ENCODE data around the gene TMEM267.

The TMEM267 gene

DNA sequence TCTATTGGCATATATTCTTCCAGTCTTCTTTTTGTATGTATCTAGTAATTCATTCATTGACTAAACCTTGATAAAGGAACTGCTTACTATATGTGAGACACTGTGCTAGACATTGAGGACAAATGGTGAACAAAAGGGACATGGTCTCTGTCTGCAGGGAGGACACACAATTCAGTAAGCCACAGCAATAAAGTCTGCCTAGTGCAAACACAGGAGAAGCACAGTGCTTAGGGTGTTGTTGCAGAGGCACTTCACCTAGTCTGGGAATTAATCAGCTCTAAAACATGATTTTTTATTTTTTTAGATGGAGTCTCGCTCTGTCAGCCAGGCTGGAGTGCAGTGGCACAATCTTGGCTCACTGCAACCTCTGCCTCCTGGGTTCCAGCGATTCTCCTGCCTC lies 65.1 kb downstream of the TMEM267 start:
- TF ChIP-seq CTCF (IDR thresholded peaks at IDR 0.05), result no peak
- Histone ChIP-seq H3K27ac (no peak overlapping the region), H3K27me3 (no peaks in the 10 kb centered on the region), H3K36me3 (no peaks in the 10 kb centered on the region), H3K9me3 (no peaks in the 10 kb centered on the region), H3K4me1 (ENCODE audit: control insufficient read depth in 1 of 2, insufficient read depth in 1 of 2, low read depth in 1 of 2, low read length in 1 of 2) (no peaks in the 10 kb centered on the region), H3K4me3 (ENCODE audit: low read depth in 1 of 2, low read length in 1 of 2) (no peak overlapping the region)

DNA sequence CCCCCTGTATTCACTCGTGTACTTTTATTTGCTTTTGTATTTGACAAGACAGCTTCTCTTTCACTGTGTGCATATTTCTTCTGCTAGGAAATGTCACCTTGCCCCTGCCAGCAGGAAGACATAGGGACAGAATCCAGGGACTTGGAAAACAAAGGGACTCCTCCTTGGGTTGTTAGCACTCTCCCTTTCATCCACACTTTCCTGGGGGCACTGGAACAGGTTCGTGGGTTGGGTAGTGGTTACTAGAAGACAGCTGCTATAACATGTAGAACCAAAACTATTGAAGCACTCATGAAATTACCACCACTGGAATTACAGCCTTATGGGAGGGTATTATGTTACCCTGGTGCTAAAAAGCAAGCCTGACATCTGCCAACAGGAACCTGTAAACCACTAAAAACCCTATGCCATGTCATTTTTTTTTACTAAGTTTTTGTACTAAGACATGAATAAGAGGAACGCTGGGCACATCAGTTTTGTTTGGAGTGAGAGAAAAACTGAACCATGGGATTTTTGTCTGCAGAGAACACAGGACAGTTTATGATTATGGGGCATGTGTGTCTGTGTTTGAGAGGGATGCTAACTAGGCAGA lies 66.8 kb downstream of the TMEM267 start:
- Histone ChIP-seq H3K27me3 (no peaks in the 10 kb centered on the region), H3K4me3 (ENCODE audit: low read depth in 1 of 2, low read length in 1 of 2) (no peak overlapping the region), H3K36me3 (no peaks in the 10 kb centered on the region), H3K27ac (no peak overlapping the region), H3K4me1 (ENCODE audit: control insufficient read depth in 1 of 2, insufficient read depth in 1 of 2, low read depth in 1 of 2, low read length in 1 of 2) (no peaks in the 10 kb centered on the region), H3K9me3 (no peaks in the 10 kb centered on the region)
- no peak for TF ChIP-seq CTCF (IDR thresholded peaks at IDR 0.05)

- no peak for TF ChIP-seq CTCF (IDR thresholded peaks at IDR 0.05)
- Histone ChIP-seq H3K27ac (no peak overlapping the region), H3K27me3 (no peaks in the 10 kb centered on the region), H3K9me3 (no peaks in the 10 kb centered on the region), H3K36me3 (no peaks in the 10 kb centered on the region), H3K4me1 (ENCODE audit: control insufficient read depth in 1 of 2, insufficient read depth in 1 of 2, low read depth in 1 of 2, low read length in 1 of 2) (no peaks in the 10 kb centered on the region), H3K4me3 (ENCODE audit: low read depth in 1 of 2, low read length in 1 of 2) (no peak overlapping the region)
These were observed 67.5 kb downstream of the TMEM267 start for GRCh38 chr5:43415935-43416802.

- Histone ChIP-seq H3K36me3 (no peaks in the 10 kb centered on the region), H3K4me1 (ENCODE audit: control insufficient read depth in 1 of 2, insufficient read depth in 1 of 2, low read depth in 1 of 2, low read length in 1 of 2) (no peaks in the 10 kb centered on the region), H3K27ac (no peak overlapping the region), H3K27me3 (no peaks in the 10 kb centered on the region), H3K9me3 (no peaks in the 10 kb centered on the region), H3K4me3 (ENCODE audit: low read depth in 1 of 2, low read length in 1 of 2) (no peak overlapping the region)
- TF ChIP-seq CTCF (IDR thresholded peaks at IDR 0.05), result no peak
These were observed 69.7 kb downstream of the TMEM267 start for GRCh38 chr5:43413966-43414365.

DNA sequence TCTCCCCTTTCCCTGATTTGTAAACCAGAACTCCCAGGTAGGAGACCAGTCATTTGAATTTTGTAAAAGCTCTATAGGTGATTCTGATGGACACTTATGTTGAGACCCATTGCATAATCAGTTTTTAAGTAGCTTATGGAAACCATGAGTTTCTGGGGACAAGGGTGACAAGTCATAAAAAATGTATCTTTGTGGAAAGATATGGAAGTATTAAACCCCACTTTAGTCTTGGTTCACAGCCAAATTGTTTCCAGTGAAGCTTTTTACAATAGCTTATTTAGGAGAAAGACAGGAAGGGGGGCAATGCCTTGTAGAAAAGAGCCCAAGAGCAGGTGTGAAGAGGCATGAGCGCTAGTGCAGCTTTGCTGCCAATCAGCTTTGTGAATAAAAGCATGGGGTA lies 71.0 kb downstream of the TMEM267 start:
- H3K4me1 ChIP-seq (ENCODE audit: control insufficient read depth in 1 of 2, insufficient read depth in 1 of 2, low read depth in 1 of 2, low read length in 1 of 2), result no peaks in the 10 kb centered on the region
- H3K36me3 ChIP-seq, result no peaks in the 10 kb centered on the region
- no peaks in the 10 kb centered on the region for H3K27me3 ChIP-seq
- H3K4me3 ChIP-seq (ENCODE audit: low read depth in 1 of 2, low read length in 1 of 2), result no peak overlapping the region
- no peak for TF ChIP-seq CTCF (IDR thresholded peaks at IDR 0.05)
- H3K27ac ChIP-seq, result no peak overlapping the region
- H3K9me3 ChIP-seq, result no peaks in the 10 kb centered on the region
